ENCODE results near the gene DYNC1H1.
"Not testable (repeated sequence)": the region's sequence is repeated elsewhere in the genome, so short reads cannot be mapped to it uniquely, and the experiment has no call there.

DNA sequence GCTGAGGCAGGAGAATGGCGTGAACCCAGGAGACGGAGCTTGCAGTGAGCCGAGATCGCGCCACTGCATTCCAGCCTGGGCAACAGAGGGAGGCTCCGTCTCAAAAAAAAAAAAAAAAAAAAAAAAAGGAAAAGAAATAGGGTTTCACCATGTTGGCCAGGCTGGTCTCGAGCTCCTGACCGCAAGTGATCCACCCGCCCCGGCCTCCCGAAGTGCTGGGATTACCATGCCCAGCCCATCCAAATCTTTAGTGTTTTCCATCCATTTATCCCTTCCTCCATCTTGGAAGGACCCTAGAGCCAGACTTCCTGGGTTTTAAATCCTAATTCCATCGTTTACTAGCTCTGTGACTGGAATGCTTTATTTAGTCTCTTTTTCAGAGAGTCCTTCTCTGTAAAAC is 20.5 kb downstream of the DYNC1H1 start:
- TF ChIP-seq EP300, POLR2AphosphoS5, POLR2A (IDR thresholded peaks at IDR 0.05): not testable (repeated sequence)
- TF ChIP-seq, protein P1, sequence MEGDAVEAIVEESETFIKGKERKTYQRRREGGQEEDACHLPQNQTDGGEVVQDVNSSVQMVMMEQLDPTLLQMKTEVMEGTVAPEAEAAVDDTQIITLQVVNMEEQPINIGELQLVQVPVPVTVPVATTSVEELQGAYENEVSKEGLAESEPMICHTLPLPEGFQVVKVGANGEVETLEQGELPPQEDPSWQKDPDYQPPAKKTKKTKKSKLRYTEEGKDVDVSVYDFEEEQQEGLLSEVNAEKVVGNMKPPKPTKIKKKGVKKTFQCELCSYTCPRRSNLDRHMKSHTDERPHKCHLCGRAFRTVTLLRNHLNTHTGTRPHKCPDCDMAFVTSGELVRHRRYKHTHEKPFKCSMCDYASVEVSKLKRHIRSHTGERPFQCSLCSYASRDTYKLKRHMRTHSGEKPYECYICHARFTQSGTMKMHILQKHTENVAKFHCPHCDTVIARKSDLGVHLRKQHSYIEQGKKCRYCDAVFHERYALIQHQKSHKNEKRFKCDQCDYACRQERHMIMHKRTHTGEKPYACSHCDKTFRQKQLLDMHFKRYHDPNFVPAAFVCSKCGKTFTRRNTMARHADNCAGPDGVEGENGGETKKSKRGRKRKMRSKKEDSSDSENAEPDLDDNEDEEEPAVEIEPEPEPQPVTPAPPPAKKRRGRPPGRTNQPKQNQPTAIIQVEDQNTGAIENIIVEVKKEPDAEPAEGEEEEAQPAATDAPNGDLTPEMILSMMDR (IDR thresholded peaks at IDR 0.05) = not testable (repeated sequence)
